Measurements from ENCODE around the gene EEFSEC. TPM values are rescaled to one million over a fixed set of nuclear protein-coding genes. Genes with fewer than 3 reads are reported as not detected.
A peak's percentile ranks its signal among the peaks of the same experiment; 100 is the strongest.

Gene EEFSEC, protein sequence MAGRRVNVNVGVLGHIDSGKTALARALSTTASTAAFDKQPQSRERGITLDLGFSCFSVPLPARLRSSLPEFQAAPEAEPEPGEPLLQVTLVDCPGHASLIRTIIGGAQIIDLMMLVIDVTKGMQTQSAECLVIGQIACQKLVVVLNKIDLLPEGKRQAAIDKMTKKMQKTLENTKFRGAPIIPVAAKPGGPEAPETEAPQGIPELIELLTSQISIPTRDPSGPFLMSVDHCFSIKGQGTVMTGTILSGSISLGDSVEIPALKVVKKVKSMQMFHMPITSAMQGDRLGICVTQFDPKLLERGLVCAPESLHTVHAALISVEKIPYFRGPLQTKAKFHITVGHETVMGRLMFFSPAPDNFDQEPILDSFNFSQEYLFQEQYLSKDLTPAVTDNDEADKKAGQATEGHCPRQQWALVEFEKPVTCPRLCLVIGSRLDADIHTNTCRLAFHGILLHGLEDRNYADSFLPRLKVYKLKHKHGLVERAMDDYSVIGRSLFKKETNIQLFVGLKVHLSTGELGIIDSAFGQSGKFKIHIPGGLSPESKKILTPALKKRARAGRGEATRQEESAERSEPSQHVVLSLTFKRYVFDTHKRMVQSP
- 6.8 and 8.7 TPM in 2 replicates for polyA plus RNA-seq (2011; rRNA removed)
- 9.2 and 11.5 TPM in 2 replicates for polyA minus RNA-seq (2011; rRNA and poly(A)+ RNA removed)

DNA sequence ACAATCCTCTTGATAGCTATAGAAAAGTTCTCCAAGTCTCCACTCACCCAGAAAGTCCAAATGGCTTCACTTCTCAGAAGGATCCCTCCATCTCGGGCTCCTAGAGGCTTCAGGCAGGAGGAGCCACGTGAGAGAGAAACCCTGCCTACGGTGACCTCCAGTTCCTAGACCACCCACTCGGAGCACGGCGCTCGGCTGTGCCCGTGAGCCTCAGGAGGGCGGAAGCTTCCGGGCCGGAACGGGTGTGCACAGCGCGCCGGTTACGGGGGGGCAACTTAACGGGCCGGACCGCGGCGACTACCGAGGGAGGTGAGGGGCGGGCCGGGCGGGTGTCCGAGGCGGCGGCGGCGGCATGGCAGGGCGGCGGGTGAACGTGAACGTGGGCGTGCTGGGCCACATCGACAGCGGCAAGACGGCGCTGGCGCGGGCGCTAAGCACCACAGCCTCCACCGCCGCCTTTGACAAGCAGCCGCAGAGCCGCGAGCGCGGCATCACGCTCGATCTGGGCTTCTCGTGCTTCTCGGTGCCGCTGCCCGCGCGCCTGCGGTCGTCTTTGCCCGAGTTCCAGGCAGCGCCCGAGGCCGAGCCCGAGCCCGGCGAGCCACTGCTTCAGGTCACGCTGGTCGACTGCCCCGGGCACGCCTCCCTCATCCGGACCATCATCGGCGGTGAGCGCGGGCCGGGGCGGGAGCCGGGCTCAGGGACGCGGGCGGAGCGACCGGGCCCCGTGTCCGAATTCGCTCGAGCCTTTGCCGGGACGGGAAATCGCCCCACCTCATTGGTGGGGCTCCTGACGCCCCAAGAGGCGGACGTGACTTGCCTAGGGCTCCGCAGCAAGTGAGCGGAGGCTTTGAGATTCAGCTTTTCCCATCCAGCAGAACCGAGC, at the start of gene EEFSEC:
Gene EEFSEC (plus strand): TSS at position 326 of the 886 bp plus-strand sequence. CDS start 27 bp downstream, at position 353.
- H3K4me3 ChIP-seq (ENCODE audit: low read depth, low read length): peak within 1 kb of the TSS; percentile 75
- TF ChIP-seq, protein P1, sequence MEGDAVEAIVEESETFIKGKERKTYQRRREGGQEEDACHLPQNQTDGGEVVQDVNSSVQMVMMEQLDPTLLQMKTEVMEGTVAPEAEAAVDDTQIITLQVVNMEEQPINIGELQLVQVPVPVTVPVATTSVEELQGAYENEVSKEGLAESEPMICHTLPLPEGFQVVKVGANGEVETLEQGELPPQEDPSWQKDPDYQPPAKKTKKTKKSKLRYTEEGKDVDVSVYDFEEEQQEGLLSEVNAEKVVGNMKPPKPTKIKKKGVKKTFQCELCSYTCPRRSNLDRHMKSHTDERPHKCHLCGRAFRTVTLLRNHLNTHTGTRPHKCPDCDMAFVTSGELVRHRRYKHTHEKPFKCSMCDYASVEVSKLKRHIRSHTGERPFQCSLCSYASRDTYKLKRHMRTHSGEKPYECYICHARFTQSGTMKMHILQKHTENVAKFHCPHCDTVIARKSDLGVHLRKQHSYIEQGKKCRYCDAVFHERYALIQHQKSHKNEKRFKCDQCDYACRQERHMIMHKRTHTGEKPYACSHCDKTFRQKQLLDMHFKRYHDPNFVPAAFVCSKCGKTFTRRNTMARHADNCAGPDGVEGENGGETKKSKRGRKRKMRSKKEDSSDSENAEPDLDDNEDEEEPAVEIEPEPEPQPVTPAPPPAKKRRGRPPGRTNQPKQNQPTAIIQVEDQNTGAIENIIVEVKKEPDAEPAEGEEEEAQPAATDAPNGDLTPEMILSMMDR (IDR thresholded peaks at IDR 0.05; ENCODE audit: low read depth, low read length): no peak
- no peaks in the 10 kb centered on the region for H3K9me3 ChIP-seq (ENCODE audit: control insufficient read depth, insufficient read depth, low read length)
- H3K27ac ChIP-seq (ENCODE audit: low read depth, low read length): peak within 1 kb of the TSS; percentile 39
- ChIA-PET CTCF (interaction anchor here (0.6 to 0.9 kb wide), 3 partner anchors 17 to 70 kb away, joined by 3 to 4 read pairs (median 3); no protein-coding TSS in a partner anchor), POLR2A (interaction anchor here (0.7 to 1.2 kb wide), 4 partner anchors 30 to 419 kb away, joined by 3 to 12 read pairs (median 6); partner anchors contain the start of genes RUVBL1 and SEC61A1)
- peak; percentile 41 for DNase-seq (ENCODE audit: low read depth, low spot score)
- H3K27me3 ChIP-seq (ENCODE audit: control insufficient read depth, insufficient read depth, low read length): no peaks in the 10 kb centered on the region

DNA sequence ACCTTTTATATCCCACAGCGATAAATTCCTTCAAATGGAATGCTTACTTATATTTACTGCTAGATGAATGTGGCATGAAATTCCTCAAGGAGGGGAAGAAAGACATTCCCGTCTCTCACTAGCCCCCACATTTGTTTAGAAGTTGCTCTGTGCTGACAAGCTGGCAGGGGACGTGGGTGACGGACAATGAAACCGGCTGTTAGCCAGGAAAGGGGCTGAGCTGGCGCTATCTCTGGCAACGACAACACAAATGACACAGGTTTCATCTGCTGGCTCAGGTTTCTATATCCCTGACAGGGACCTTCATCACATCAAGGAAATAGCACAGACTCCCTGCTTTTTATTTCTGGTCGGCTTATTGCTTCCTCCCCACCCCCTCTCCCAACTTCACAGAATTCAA, 45.4 kb upstream of the EEFSEC start:
- no peak for DNase-seq (ENCODE audit: low read depth, low spot score)
- POLR2A ChIA-PET: no interaction called here
- CTCF ChIA-PET: interaction anchor here (1.4 to 1.9 kb wide), 2 partner anchors 12 to 26 kb away, joined by 6 read pairs; no protein-coding TSS in a partner anchor
- H3K9me3 ChIP-seq (ENCODE audit: control insufficient read depth, insufficient read depth, low read length): no peaks in the 10 kb centered on the region
- no peak overlapping the region for H3K4me3 ChIP-seq (ENCODE audit: low read depth, low read length)
- TF ChIP-seq, protein P1 (IDR thresholded peaks at IDR 0.05; ENCODE audit: low read depth, low read length): no peak
- no peaks in the 10 kb centered on the region for H3K27me3 ChIP-seq (ENCODE audit: control insufficient read depth, insufficient read depth, low read length)
- no peak overlapping the region for H3K27ac ChIP-seq (ENCODE audit: low read depth, low read length)

DNA sequence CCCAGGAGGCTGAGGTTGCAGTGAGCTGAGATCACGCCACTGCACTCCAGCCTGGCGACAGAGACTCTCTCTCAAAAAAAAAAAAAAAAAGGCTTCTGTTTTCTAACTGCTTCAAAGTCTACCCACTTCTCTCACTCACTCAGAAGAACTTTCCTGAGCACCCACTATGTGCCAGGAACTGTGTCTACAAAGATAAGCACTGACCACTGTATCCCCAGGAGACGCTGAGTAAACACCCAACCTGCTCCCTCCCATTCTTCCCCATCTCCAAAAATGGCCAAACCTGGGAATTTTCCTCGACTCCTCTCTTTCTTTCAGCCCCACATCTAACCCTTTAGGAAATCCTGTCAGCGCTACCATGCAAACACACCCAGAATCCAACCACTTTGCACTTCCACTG, 42.1 kb upstream of the EEFSEC start:
- no peak for DNase-seq (ENCODE audit: low read depth, low spot score)
- H3K4me3 ChIP-seq (ENCODE audit: low read depth, low read length): no peak overlapping the region
- H3K27ac ChIP-seq (ENCODE audit: low read depth, low read length): no peak overlapping the region
- TF ChIP-seq, protein P1 (IDR thresholded peaks at IDR 0.05; ENCODE audit: low read depth, low read length): no peak
- H3K27me3 ChIP-seq (ENCODE audit: control insufficient read depth, insufficient read depth, low read length): no peaks in the 10 kb centered on the region
- CTCF ChIA-PET: interaction anchor here (1.0 to 2.1 kb wide), 2 partner anchors 22 to 315 kb away, joined by 4 to 8 read pairs; no protein-coding TSS in a partner anchor
- H3K9me3 ChIP-seq (ENCODE audit: control insufficient read depth, insufficient read depth, low read length): no peaks in the 10 kb centered on the region
- POLR2A ChIA-PET: no interaction called here

DNA sequence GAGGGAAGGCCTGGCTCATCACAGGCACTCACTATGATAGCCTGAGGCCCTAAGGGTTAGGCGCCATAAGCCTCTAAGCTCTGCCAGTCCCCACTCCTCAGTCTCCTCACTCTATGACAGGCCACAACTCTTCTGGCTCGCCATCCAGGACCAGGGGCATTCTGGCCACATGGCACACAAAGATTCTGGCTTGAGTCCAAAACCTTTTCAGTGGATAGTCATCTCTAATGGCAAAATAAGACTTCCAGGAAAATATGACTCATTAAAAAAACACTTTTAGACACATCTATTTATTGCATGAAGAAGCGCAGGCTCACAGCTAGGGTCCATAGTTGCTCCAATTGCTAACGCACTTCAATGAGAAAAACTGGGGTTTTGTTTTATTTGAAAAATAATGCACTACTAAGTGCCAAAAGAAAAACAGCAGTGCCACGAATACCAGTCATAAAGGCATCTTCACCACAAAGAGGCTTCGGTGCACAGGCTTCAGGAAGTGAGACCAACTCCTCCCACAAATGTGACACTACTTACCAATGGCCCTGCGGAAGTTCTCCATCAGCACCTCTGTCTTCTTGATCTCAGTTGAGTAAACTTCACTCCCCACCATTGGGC, 40.8 kb upstream of the EEFSEC start:
- ChIA-PET POLR2A (no interaction called here), CTCF (interaction anchor here (1.0 to 2.7 kb wide), 3 partner anchors 17 to 21 kb away, joined by 3 to 7 read pairs (median 3); no protein-coding TSS in a partner anchor)
- Histone ChIP-seq H3K9me3 (ENCODE audit: control insufficient read depth, insufficient read depth, low read length) (no peaks in the 10 kb centered on the region), H3K27ac (ENCODE audit: low read depth, low read length) (peak overlapping the region; percentile 22), H3K4me3 (ENCODE audit: low read depth, low read length) (no peak overlapping the region), H3K27me3 (ENCODE audit: control insufficient read depth, insufficient read depth, low read length) (no peaks in the 10 kb centered on the region)
- peak; percentile 51 for DNase-seq (ENCODE audit: low read depth, low spot score)
- TF ChIP-seq, protein P1 (IDR thresholded peaks at IDR 0.05; ENCODE audit: low read depth, low read length): peak; percentile 10; the same call in 1 of the 2 replicates

Measured in AG04450 (cell line).